ENCODE data around the gene CHD9NB. TPM values are rescaled to one million over a fixed set of nuclear protein-coding genes. Genes with fewer than 3 reads are reported as not detected.
A peak's percentile ranks its signal among the peaks of the same experiment; 100 is the strongest.

CHD9NB gene
- total RNA-seq, 4 donors from 2014 or later: 0.63 to 1.3 TPM; not detected in 2

DNA sequence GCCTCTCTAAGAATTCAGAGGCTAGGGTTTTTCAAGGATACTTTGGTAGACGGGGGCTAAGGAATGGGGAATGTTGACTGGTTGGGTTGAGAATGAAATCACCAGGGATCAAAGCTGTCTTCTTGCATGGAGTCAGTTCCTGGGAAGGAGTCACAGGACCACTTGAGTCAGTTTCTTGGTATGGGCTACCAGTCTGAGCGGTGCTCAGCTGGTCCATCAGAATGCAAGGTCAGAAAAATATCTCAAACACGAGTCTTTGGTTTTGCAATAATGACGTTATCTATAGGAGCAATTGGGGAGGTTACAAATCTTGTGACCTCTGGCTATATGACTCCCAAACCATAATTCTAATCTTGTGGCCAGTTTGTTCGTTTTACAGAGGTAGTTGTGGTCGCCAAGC lies 18.4 kb downstream of the CHD9NB start:
- Histone ChIP-seq H3K27ac (no peak overlapping the region), H3K27me3 (no peaks in the 10 kb centered on the region), H3K9me3 (no peaks in the 10 kb centered on the region), H3K4me3 (replicated peaks in 1 of 3) (no peak overlapping the region), H3K4me1 (no peaks in the 10 kb centered on the region), H3K36me3 (no peaks in the 10 kb centered on the region)
- no peak for DNase-seq
- TF ChIP-seq, protein P1, sequence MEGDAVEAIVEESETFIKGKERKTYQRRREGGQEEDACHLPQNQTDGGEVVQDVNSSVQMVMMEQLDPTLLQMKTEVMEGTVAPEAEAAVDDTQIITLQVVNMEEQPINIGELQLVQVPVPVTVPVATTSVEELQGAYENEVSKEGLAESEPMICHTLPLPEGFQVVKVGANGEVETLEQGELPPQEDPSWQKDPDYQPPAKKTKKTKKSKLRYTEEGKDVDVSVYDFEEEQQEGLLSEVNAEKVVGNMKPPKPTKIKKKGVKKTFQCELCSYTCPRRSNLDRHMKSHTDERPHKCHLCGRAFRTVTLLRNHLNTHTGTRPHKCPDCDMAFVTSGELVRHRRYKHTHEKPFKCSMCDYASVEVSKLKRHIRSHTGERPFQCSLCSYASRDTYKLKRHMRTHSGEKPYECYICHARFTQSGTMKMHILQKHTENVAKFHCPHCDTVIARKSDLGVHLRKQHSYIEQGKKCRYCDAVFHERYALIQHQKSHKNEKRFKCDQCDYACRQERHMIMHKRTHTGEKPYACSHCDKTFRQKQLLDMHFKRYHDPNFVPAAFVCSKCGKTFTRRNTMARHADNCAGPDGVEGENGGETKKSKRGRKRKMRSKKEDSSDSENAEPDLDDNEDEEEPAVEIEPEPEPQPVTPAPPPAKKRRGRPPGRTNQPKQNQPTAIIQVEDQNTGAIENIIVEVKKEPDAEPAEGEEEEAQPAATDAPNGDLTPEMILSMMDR (IDR thresholded peaks at IDR 0.05): no peak
- no peak for TF ChIP-seq POLR2A (IDR thresholded peaks at IDR 0.05)
- intact Hi-C loops (cut with DNase I): no loop called here
- WGBS, 2 donors: 74 to 76% methylated on average over 6 of the region's 6 CpGs

DNA sequence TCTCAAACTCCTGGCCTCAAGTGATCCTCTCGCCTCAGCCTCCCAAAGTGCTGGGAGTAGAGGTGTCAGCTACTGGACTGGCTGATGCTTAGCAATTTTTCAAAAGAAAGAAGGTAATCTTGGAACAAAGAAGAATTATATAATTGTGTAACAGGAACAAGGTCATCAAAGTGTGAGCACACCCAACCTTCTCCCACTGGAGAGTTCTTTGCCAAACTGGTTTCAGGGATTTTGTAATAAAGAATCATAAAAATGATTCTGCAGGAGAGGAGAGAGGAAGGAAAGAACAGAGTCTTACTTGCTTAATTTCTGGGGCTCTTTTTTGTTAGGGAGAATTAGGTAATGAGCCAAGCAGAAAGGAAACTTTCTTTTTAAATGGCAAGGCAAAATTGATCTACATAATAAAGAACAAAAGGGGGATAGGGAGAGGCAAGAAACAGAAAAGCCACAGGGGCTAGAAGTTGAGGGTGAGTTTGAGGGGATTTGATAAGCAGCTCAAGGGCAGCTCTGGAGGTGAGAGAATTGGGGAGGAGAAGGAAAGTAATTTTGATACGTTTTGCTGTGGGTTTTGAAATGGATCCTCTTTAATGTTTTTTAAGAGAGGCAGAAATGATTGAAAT lies 21.3 kb downstream of the CHD9NB start:
- intact Hi-C loops (cut with DNase I): no loop called here
- Histone ChIP-seq H3K4me1 (no peaks in the 10 kb centered on the region), H3K4me3 (replicated peaks in 1 of 3) (no peak overlapping the region), H3K27me3 (no peaks in the 10 kb centered on the region), H3K36me3 (no peaks in the 10 kb centered on the region), H3K9me3 (no peaks in the 10 kb centered on the region), H3K27ac (no peak overlapping the region)
- 66 to 68% methylated on average over 2 of the region's 2 CpGs for WGBS, 2 donors
- no peak for TF ChIP-seq POLR2A (IDR thresholded peaks at IDR 0.05)
- TF ChIP-seq, protein P1 (IDR thresholded peaks at IDR 0.05): no peak
- DNase-seq: no peak

DNA sequence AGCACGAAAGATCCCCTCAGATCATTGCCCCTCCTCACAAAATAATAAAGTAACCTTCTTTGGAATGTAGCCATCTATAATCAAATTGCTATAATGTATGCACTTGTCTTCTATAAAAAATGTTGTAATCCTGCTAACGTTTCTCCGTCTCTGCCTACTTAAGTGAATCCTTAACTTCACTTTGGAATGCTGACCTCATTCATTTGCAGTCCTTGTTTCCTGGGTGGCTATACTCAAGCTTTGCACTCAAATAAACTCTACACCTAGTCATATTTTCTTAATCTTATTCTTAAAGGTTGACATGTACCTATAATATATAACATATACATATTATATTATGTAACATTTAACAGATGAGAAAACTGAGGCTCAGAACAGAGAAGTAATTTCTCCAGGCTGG lies 22.7 kb downstream of the CHD9NB start:
- DNase-seq: no peak
- no peaks in the 10 kb centered on the region for H3K9me3 ChIP-seq
- 56 to 64% methylated on average over 3 of the region's 3 CpGs for WGBS, 2 donors
- H3K4me1 ChIP-seq: no peaks in the 10 kb centered on the region
- H3K27me3 ChIP-seq: no peaks in the 10 kb centered on the region
- H3K27ac ChIP-seq: no peak overlapping the region
- H3K4me3 ChIP-seq (replicated peaks in 1 of 3): no peak overlapping the region
- no peaks in the 10 kb centered on the region for H3K36me3 ChIP-seq
- TF ChIP-seq POLR2A (IDR thresholded peaks at IDR 0.05): no peak
- TF ChIP-seq, protein P1 (IDR thresholded peaks at IDR 0.05): no peak
- intact Hi-C loops (cut with DNase I): no loop called here

DNA sequence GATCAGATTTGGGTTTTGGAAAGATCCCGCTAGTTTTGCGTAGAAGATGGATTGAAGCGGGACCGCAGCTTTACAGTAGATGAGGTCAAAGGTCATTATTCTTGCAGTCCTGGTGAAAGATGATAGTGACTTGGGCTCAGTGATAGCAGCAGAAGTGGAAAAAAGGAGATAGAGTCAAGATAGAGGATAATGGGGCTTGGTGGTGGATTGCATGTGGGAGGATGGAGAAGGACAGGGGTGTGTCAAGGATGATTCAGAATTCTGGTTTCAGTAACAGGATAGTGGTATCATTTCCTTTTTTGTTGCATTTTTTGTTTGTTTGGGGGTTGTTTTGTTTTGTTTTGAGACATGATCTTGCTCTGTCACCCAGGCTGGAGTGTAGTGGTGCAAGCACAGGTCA lies 28.7 kb downstream of the CHD9NB start:
- Histone ChIP-seq H3K27ac (no peak overlapping the region), H3K36me3 (no peaks in the 10 kb centered on the region), H3K9me3 (no peaks in the 10 kb centered on the region), H3K27me3 (no peaks in the 10 kb centered on the region), H3K4me1 (no peaks in the 10 kb centered on the region), H3K4me3 (replicated peaks in 1 of 3) (no peak overlapping the region)
- DNase-seq: no peak
- intact Hi-C loops (cut with DNase I): no loop called here
- WGBS, 2 donors: 98 to 99% methylated on average over 4 of the region's 4 CpGs
- TF ChIP-seq, protein P1 (IDR thresholded peaks at IDR 0.05): no peak
- no peak for TF ChIP-seq POLR2A (IDR thresholded peaks at IDR 0.05)

DNA sequence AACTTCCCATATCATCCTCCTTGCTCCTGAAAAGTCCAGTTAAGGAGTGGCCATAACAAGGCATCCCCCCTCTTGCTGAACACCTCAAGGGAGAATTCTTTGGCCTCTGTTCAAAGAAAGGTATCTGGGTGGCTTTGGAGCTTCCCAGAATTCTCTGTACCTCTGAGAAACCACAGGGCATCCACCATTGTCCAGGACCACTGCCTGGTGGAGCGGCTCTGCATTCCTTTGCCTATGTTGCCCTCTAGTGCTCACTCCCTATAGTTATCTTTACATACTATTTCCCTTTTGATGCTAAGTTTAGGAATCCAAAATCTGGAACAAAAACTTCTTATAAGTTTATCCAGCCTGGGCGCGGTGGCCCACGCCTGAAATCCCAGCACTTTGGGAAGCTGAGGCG lies 30.3 kb downstream of the CHD9NB start:
- intact Hi-C loops (cut with DNase I): no loop called here
- Histone ChIP-seq H3K36me3 (no peaks in the 10 kb centered on the region), H3K27me3 (no peaks in the 10 kb centered on the region), H3K4me1 (no peaks in the 10 kb centered on the region), H3K27ac (no peak overlapping the region), H3K4me3 (replicated peaks in 1 of 3) (no peak overlapping the region), H3K9me3 (no peaks in the 10 kb centered on the region)
- TF ChIP-seq POLR2A (IDR thresholded peaks at IDR 0.05): no peak
- TF ChIP-seq, protein P1 (IDR thresholded peaks at IDR 0.05): peak in 5 of 6 experiments; percentile 14 to 38 (median 20)
- DNase-seq: peak; percentile 4 to 7
- WGBS, 2 donors: 4 to 10% methylated on average over 5 of the region's 5 CpGs
